Trophoblast cell (in vitro differentiated cells and primary cell): Measurements from ENCODE around the gene MCRIP1.
A peak's percentile ranks its signal among the peaks of the same experiment; 100 is the strongest.

Source experiments
- DNase-seq, 2 donors: peaks; one replicate each; pipeline ENCODE4 v3.0.0-alpha.2; 2016
- H2AFZ ChIP-seq: 2 replicates; pipeline ENCODE4 v1.6.1; 2013; ENCODE audit warnings: low read length, moderate library complexity, mild to moderate bottlenecking; ENCODE audit not compliant: insufficient read depth, poor library complexity
- H2AK5ac ChIP-seq: 2 replicates; pipeline ENCODE4 v1.6.1; 2013; ENCODE audit warnings: mild to moderate bottlenecking, low read length
- H2BK120ac ChIP-seq: 2 replicates; pipeline ENCODE4 v1.6.1; 2013; ENCODE audit warnings: low read length, mild to moderate bottlenecking, moderate library complexity; ENCODE audit not compliant: insufficient read depth, poor library complexity
- H2BK12ac ChIP-seq: 2 replicates; pipeline ENCODE4 v1.6.1; 2013; ENCODE audit warnings: mild to moderate bottlenecking, low read length, moderate library complexity
- H2BK5ac ChIP-seq: 2 replicates; pipeline ENCODE4 v1.6.1; 2013; ENCODE audit warnings: low read length, low read depth, moderate library complexity, mild to moderate bottlenecking; ENCODE audit not compliant: poor library complexity
- H3K14ac ChIP-seq: 2 replicates; pipeline ENCODE4 v1.6.1; 2013; ENCODE audit warnings: mild to moderate bottlenecking, low read length
- H3K18ac ChIP-seq: 2 replicates; pipeline ENCODE4 v1.6.1; 2013; ENCODE audit warnings: mild to moderate bottlenecking, low read length
- H3K23ac ChIP-seq: 2 replicates; pipeline ENCODE4 v1.6.1; 2013; ENCODE audit warnings: low read length
- H3K27ac ChIP-seq: 2 replicates; pipeline ENCODE4 v1.5.1; 2013; ENCODE audit warnings: low read depth, mild to moderate bottlenecking, inconsistent platforms, low read length, moderate library complexity
- H3K27me3 ChIP-seq: 2 replicates; pipeline ENCODE4 v1.6.1; 2013; ENCODE audit warnings: inconsistent platforms, mild to moderate bottlenecking, low read length, moderate library complexity; ENCODE audit not compliant: insufficient read depth
- H3K36me3 ChIP-seq, 2 experiments: 1 replicate in 1 of 2; 2 replicates in 1 of 2; pipeline ENCODE4 v1.6.1; 2013; ENCODE audit warnings: low read length in 2 of 2, mild to moderate bottlenecking in 2 of 2, moderate library complexity in 1 of 2; ENCODE audit not compliant: insufficient read depth in 2 of 2, control insufficient read depth in 1 of 2
- H3K4ac ChIP-seq: 2 replicates; pipeline ENCODE4 v1.6.1; 2013; ENCODE audit warnings: low read depth, mild to moderate bottlenecking, low read length, moderate library complexity
- H3K4me1 ChIP-seq, 2 experiments: 1 replicate in 1 of 2; 2 replicates in 1 of 2; pipeline ENCODE4 v1.6.1; 2013; ENCODE audit warnings: low read length in 2 of 2, mild to moderate bottlenecking in 2 of 2, moderate library complexity in 1 of 2; ENCODE audit not compliant: insufficient read depth in 2 of 2, control insufficient read depth in 1 of 2
- H3K4me2 ChIP-seq: 2 replicates; pipeline ENCODE4 v1.6.1; 2013; ENCODE audit warnings: inconsistent platforms, mild to moderate bottlenecking, low read length, moderate library complexity
- H3K4me3 ChIP-seq: 2 replicates; pipeline ENCODE4 v1.5.1; 2013; ENCODE audit warnings: mild to moderate bottlenecking, low read depth, low read length, inconsistent platforms
- H3K79me1 ChIP-seq: one replicate; pipeline ENCODE4 v1.6.1; 2013; ENCODE audit warnings: low read length
- H3K79me2 ChIP-seq: 2 replicates; pipeline ENCODE4 v1.6.1; 2013; ENCODE audit warnings: low read length, mild to moderate bottlenecking; ENCODE audit not compliant: control insufficient read depth, insufficient read depth, poor library complexity
- H3K9ac ChIP-seq: 2 replicates; pipeline ENCODE4 v1.6.1; 2013; ENCODE audit warnings: mild to moderate bottlenecking, low read length
- H3K9me3 ChIP-seq: 2 replicates; pipeline ENCODE4 v1.6.1; 2013; ENCODE audit warnings: low read depth, mild to moderate bottlenecking, control low read depth, inconsistent platforms, low read length; ENCODE audit not compliant: insufficient read depth
- H4K12ac ChIP-seq: 2 replicates; pipeline ENCODE4 v1.6.1; 2013; ENCODE audit warnings: low read depth, mild to moderate bottlenecking, low read length, moderate library complexity
- H4K8ac ChIP-seq: 2 replicates; pipeline ENCODE4 v1.6.1; 2013; ENCODE audit warnings: low read depth, mild to moderate bottlenecking, low read length, moderate library complexity
- H4K91ac ChIP-seq: one replicate; pipeline ENCODE4 v1.6.1; 2013; ENCODE audit warnings: low read depth, mild to moderate bottlenecking, low read length, moderate library complexity
- WGBS: extraction: QIAGEN DNeasy Blood & Tissue Kit; methylation state at CpG from one replicate; pipeline ENCODE4 v1.1.7; 2013; ENCODE audit warnings: missing lambda C conversion rate; ENCODE audit not compliant: insufficient read length, insufficient coverage; ENCODE audit errors: extremely low coverage; 5-methylcytosine and 5-hydroxymethylcytosine counted together

The MCRIP1 gene

GRCh38 chr17:81867170-81867990 is 34.3 kb upstream of the MCRIP1 start:
- Histone ChIP-seq H4K91ac (peak overlapping the region; percentile 58), H2AFZ (no peak overlapping the region), H2BK12ac (no peak overlapping the region), H3K4me1 (peaks cover 31 to 40% of the 10 kb centered on the region in 2 experiments), H3K9ac (no peak overlapping the region), H3K9me3 (peaks cover 3% of the 10 kb centered on the region), H3K79me1 (peaks cover 35% of the 10 kb centered on the region), H3K18ac (peak overlapping the region; percentile 83), H3K27ac (peak overlapping the region; percentile 82), H4K8ac (peak overlapping the region; percentile 49), H3K4ac (no peak overlapping the region), H3K27me3 (no peaks in the 10 kb centered on the region), H3K14ac (peak overlapping the region; percentile 26), H3K79me2 (peaks cover 23% of the 10 kb centered on the region), H2BK5ac (peak overlapping the region; percentile 52), H3K36me3 (peaks cover 52 to 54% of the 10 kb centered on the region in 2 experiments), H3K4me3 (no peak overlapping the region), H2AK5ac (peak overlapping the region; percentile 28), H4K12ac (peak overlapping the region; percentile 71), H2BK120ac (peak overlapping the region; percentile 23), H3K4me2 (no peak overlapping the region), H3K23ac (no peak overlapping the region)
- no peak for DNase-seq
- WGBS = no CpG with 5 or more reads among the region's 23 CpGs

- H3K4me3 ChIP-seq = no peak overlapping the region
- peaks cover 30% of the 10 kb centered on the region for H3K79me1 ChIP-seq
- WGBS = no CpG with 5 or more reads among the region's 18 CpGs
- H3K9ac ChIP-seq = no peak overlapping the region
- no peak overlapping the region for H3K23ac ChIP-seq
- H3K4me2 ChIP-seq = no peak overlapping the region
- no peak overlapping the region for H2BK12ac ChIP-seq
- DNase-seq = no peak
- no peak overlapping the region for H4K91ac ChIP-seq
- peaks cover 18% of the 10 kb centered on the region for H3K79me2 ChIP-seq
- peak overlapping the region; percentile 65 for H4K12ac ChIP-seq
- peak overlapping the region; percentile 18 for H4K8ac ChIP-seq
- H2AK5ac ChIP-seq = no peak overlapping the region
- no peak overlapping the region for H3K4ac ChIP-seq
- H3K18ac ChIP-seq = peak overlapping the region; percentile 47
- no peak overlapping the region for H2BK120ac ChIP-seq
- peaks cover 3% of the 10 kb centered on the region for H3K9me3 ChIP-seq
- H3K36me3 ChIP-seq = peaks cover 52 to 54% of the 10 kb centered on the region in 2 experiments
- H3K27me3 ChIP-seq = no peaks in the 10 kb centered on the region
- peaks cover 27 to 35% of the 10 kb centered on the region in 2 experiments for H3K4me1 ChIP-seq
- H3K27ac ChIP-seq = peak overlapping the region; percentile 82
- H2AFZ ChIP-seq = no peak overlapping the region
- H2BK5ac ChIP-seq = peak overlapping the region; percentile 52
- H3K14ac ChIP-seq = peak overlapping the region; percentile 26
Measured at GRCh38 chr17:81866440-81867169, 33.5 kb upstream of the MCRIP1 start.

GRCh38 chr17:81865733-81866439 is 32.8 kb upstream of the MCRIP1 start:
- H3K18ac ChIP-seq = no peak overlapping the region
- peaks cover 27 to 35% of the 10 kb centered on the region in 2 experiments for H3K4me1 ChIP-seq
- no peak overlapping the region for H3K4me2 ChIP-seq
- DNase-seq = no peak
- H3K79me1 ChIP-seq = peaks cover 33% of the 10 kb centered on the region
- WGBS = no CpG with 5 or more reads among the region's 18 CpGs
- no peak overlapping the region for H2BK5ac ChIP-seq
- no peak overlapping the region for H2AFZ ChIP-seq
- H3K4me3 ChIP-seq = no peak overlapping the region
- H4K8ac ChIP-seq = no peak overlapping the region
- no peak overlapping the region for H3K27ac ChIP-seq
- peaks cover 52 to 54% of the 10 kb centered on the region in 2 experiments for H3K36me3 ChIP-seq
- no peak overlapping the region for H3K9ac ChIP-seq
- H4K91ac ChIP-seq = no peak overlapping the region
- no peaks in the 10 kb centered on the region for H3K27me3 ChIP-seq
- no peak overlapping the region for H3K14ac ChIP-seq
- no peak overlapping the region for H3K4ac ChIP-seq
- H3K23ac ChIP-seq = no peak overlapping the region
- no peak overlapping the region for H2BK12ac ChIP-seq
- H3K79me2 ChIP-seq = peaks cover 20% of the 10 kb centered on the region
- no peak overlapping the region for H2AK5ac ChIP-seq
- no peak overlapping the region for H4K12ac ChIP-seq
- peaks cover 3% of the 10 kb centered on the region for H3K9me3 ChIP-seq
- H2BK120ac ChIP-seq = no peak overlapping the region

- Histone ChIP-seq H2BK5ac (no peak overlapping the region), H4K91ac (no peak overlapping the region), H3K79me1 (peaks cover 28% of the 10 kb centered on the region), H3K27ac (no peak overlapping the region), H2BK12ac (no peak overlapping the region), H3K36me3 (peaks cover 52 to 54% of the 10 kb centered on the region in 2 experiments), H3K14ac (no peak overlapping the region), H3K23ac (no peak overlapping the region), H4K8ac (no peak overlapping the region), H2AK5ac (no peak overlapping the region), H2AFZ (no peak overlapping the region), H3K9ac (no peak overlapping the region), H4K12ac (no peak overlapping the region), H3K9me3 (peaks cover 3% of the 10 kb centered on the region), H3K4me2 (no peak overlapping the region), H3K4ac (no peak overlapping the region), H3K79me2 (peaks cover 15% of the 10 kb centered on the region), H2BK120ac (no peak overlapping the region), H3K18ac (no peak overlapping the region), H3K27me3 (no peaks in the 10 kb centered on the region), H3K4me1 (peaks cover 27 to 35% of the 10 kb centered on the region in 2 experiments), H3K4me3 (no peak overlapping the region)
- DNase-seq = no peak
- WGBS = no CpG with 5 or more reads among the region's 8 CpGs
Measured at GRCh38 chr17:81865358-81865732, 32.3 kb upstream of the MCRIP1 start.
